ENCODE results near the gene VSIR.

GRCh38 chr10:71713135-71714030 is 59.9 kb downstream of the VSIR start:
- TF ChIP-seq CTCF (IDR thresholded peaks at IDR 0.05) (peak in 4 of 12 donors; percentile 17 to 28 (median 22)), POLR2A (IDR thresholded peaks at IDR 0.05) (peak in 1 of 2 donors; percentile 36)

Data from heart left ventricle (tissue), 13 donors.